Small intestine (tissue), 7 donors: ENCODE measurements around the gene METTL25B. TPM values are rescaled to one million over a fixed set of nuclear protein-coding genes. Genes with fewer than 3 reads are reported as not detected.
A peak's percentile ranks its signal among the peaks of the same experiment; 100 is the strongest.
"Not testable (repeated sequence)": the region's sequence is repeated elsewhere in the genome, so short reads cannot be mapped to it uniquely, and the experiment has no call there.

Experiments used
- DNase-seq, 2 donors: peaks; one replicate each; pipeline versions ENCODE4 v3.0.0 to v3.0.0-alpha.2; 2013
- FAIRE-seq: peaks from 2 replicates; lab custom pipeline; 2012; peaks lifted over from hg19 to GRCh38; lab: Jason Lieb, UNC
- H3K27ac ChIP-seq, 3 donors: one replicate each; pipeline ENCODE4 v1.5.1; 2013; ENCODE audit warnings: low read length in 2 of 3, mild to moderate bottlenecking in 2 of 3, control low read depth in 1 of 3, inconsistent platforms in 1 of 3, low read depth in 1 of 3, moderate library complexity in 1 of 3
- H3K27me3 ChIP-seq, 3 donors: one replicate each; pipeline ENCODE4 v1.6.1; 2013; ENCODE audit warnings: low read length in 3 of 3, inconsistent platforms in 1 of 3; ENCODE audit not compliant: control insufficient read depth in 3 of 3, insufficient read depth in 3 of 3
- H3K36me3 ChIP-seq, 3 donors: one replicate each; pipeline ENCODE4 v1.6.1; 2013; ENCODE audit warnings: low read length in 3 of 3, inconsistent platforms in 1 of 3, low read depth in 1 of 3, mild to moderate bottlenecking in 1 of 3, moderate library complexity in 1 of 3; ENCODE audit not compliant: control insufficient read depth in 3 of 3, insufficient read depth in 2 of 3
- H3K4me1 ChIP-seq, 3 donors: one replicate each; pipeline ENCODE4 v1.6.1; 2013; ENCODE audit warnings: low read length in 2 of 3, inconsistent platforms in 1 of 3, low read depth in 1 of 3, mild to moderate bottlenecking in 1 of 3, moderate library complexity in 1 of 3; ENCODE audit not compliant: control insufficient read depth in 3 of 3, insufficient read depth in 2 of 3
- H3K4me3 ChIP-seq, 3 donors: one replicate each; pipeline ENCODE4 v1.5.1; 2013; ENCODE audit warnings: low read length in 3 of 3, control low read depth in 1 of 3, inconsistent platforms in 1 of 3, low read depth in 1 of 3, mild to moderate bottlenecking in 1 of 3, moderate library complexity in 1 of 3
- H3K9me3 ChIP-seq, 2 donors: one replicate each; pipeline ENCODE4 v1.6.1; 2013; ENCODE audit warnings: low read depth in 1 of 2, low read length in 1 of 2; ENCODE audit not compliant: control insufficient read depth in 2 of 2, insufficient read depth in 1 of 2
- WGBS, 3 donors: extraction: QIAGEN DNeasy Blood & Tissue Kit; methylation state at CpG; one replicate each; pipeline ENCODE4 v1.1.7; 2013; 5-methylcytosine and 5-hydroxymethylcytosine counted together
- polyA plus RNA-seq, 4 donors: library from polyadenylated mRNA; stranded (reverse) in 3 of 4; unstranded in 1 of 4; fragments of 200-250 nt in 3 of 4; fragments of 120-200 nt in 1 of 4; gene quantifications; one replicate each; pipeline versions ENCODE4 v1.2.1 to v1.2.3, GENCODE V29; 2013
- donor health status: healthy with polysubstance abuse.
- donor health status: control.
- donor health status: control.
- donor health status: Bipolar disorder and iron deficiency.
- donor health status: healthy.

The METTL25B gene
- polyA plus RNA-seq, 4 donors = 27.8 to 79.8 (median 49.4) TPM

DNA sequence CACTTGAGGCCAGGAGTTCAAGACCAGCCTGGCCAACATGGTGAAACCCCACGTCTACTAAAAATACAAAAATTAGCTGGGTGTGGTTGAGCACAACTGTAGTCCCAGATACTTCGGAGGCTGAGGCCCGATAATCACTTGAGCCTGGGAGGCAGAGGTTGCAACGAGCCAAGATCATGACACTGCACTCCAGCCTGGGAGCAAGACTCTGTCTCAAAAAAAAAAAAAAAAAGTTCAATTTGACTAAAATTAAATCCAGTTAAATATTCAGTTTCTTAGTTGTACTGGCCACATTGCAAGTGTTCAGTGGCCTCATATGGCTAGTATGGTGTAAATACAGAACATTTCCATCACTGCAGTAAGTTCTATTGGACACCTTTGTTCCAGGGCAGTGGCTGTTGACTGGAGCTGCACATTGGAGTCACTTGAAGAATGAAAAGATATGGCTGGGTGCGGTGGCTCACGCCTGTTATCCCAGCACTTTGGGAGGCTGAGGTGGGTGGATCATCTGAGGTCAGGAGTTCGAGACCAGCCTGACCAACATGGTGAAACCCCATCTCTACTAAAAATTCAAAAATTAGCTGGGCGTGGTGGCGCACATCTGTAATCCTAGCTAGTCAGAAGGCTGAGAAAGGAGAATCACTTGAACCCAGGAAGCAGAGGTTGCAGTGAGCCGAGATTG lies 29.4 kb downstream of the METTL25B start:
- H3K9me3 ChIP-seq, H3K4me1 ChIP-seq, FAIRE-seq, H3K36me3 ChIP-seq, H3K4me3 ChIP-seq, H3K27me3 ChIP-seq, H3K27ac ChIP-seq, DNase-seq: not testable (repeated sequence)
- 84 to 91% (median 87%) methylated on average over 10 of the region's 10 CpGs for WGBS, 3 donors

- no peak overlapping the region for H3K4me3 ChIP-seq
- no peaks in the 10 kb centered on the region for H3K9me3 ChIP-seq
- FAIRE-seq = no peak
- 55 to 69% (median 68%) methylated on average over 6 of the region's 6 CpGs for WGBS, 3 donors
- no peak for DNase-seq
- H3K36me3 ChIP-seq = no peaks in the 10 kb centered on the region
- H3K4me1 ChIP-seq = no peaks in the 10 kb centered on the region
- H3K27ac ChIP-seq = no peak overlapping the region
- no peaks in the 10 kb centered on the region for H3K27me3 ChIP-seq
Observed at GRCh38 chr1:156760092-156760795, 32.0 kb downstream of the METTL25B start.

- H3K4me3 ChIP-seq = no peak overlapping the region
- H3K4me1 ChIP-seq = peaks cover 0 to 3% (median 0%) of the 10 kb centered on the region in 3 donors
- FAIRE-seq = no peak
- WGBS, 3 donors = 50 to 79% (median 59%) methylated on average over 4 of the region's 4 CpGs
- no peak for DNase-seq
- no peak overlapping the region for H3K27ac ChIP-seq
- H3K36me3 ChIP-seq = no peaks in the 10 kb centered on the region
- no peaks in the 10 kb centered on the region for H3K9me3 ChIP-seq
- no peaks in the 10 kb centered on the region for H3K27me3 ChIP-seq
Observed at GRCh38 chr1:156760796-156761104, 32.5 kb downstream of the METTL25B start.

GRCh38 chr1:156765136-156765535 lies 36.9 kb downstream of the METTL25B start:
- WGBS, 3 donors = 96 to 97% (median 96%) methylated on average over 14 to 15 of the region's 15 CpGs
- not testable (repeated sequence) for FAIRE-seq, H3K27me3 ChIP-seq, H3K4me3 ChIP-seq, H3K9me3 ChIP-seq, DNase-seq, H3K27ac ChIP-seq, H3K36me3 ChIP-seq
- peaks cover 3 to 14% (median 3%) of the 10 kb centered on the region in 3 donors for H3K4me1 ChIP-seq

GRCh38 chr1:156765666-156766065 lies 37.4 kb downstream of the METTL25B start:
- Histone ChIP-seq H3K9me3 (no peaks in the 10 kb centered on the region), H3K4me1 (peaks cover 3 to 15% (median 3%) of the 10 kb centered on the region in 3 donors), H3K27me3 (no peaks in the 10 kb centered on the region), H3K27ac (peak overlapping the region in 1 of 3 donors; percentile 92), H3K36me3 (peaks cover 0 to 4% (median 0%) of the 10 kb centered on the region in 3 donors), H3K4me3 (peak overlapping the region in 2 of 3 donors; percentile 69 to 74)
- FAIRE-seq (no peak), DNase-seq (peak in 1 of 2 donors; percentile 23)
- WGBS, 3 donors = 89 to 92% (median 90%) methylated on average over 5 of the region's 5 CpGs

- H3K4me1 ChIP-seq = peaks cover 3 to 15% (median 3%) of the 10 kb centered on the region in 3 donors
- FAIRE-seq = no peak
- H3K9me3 ChIP-seq = no peaks in the 10 kb centered on the region
- H3K4me3 ChIP-seq = peak overlapping the region; percentile 38 to 74 (median 69)
- 4 to 8% (median 6%) methylated on average over 14 of the region's 14 CpGs for WGBS, 3 donors
- peaks cover 0 to 12% (median 3%) of the 10 kb centered on the region in 3 donors for H3K36me3 ChIP-seq
- peak overlapping the region; percentile 65 to 97 (median 92) for H3K27ac ChIP-seq
- H3K27me3 ChIP-seq = no peaks in the 10 kb centered on the region
- DNase-seq = no peak
Observed at GRCh38 chr1:156766298-156767100, 38.2 kb downstream of the METTL25B start.

GRCh38 chr1:156767101-156767878 lies 39.0 kb downstream of the METTL25B start, which contains the start of gene PRCC:
Gene PRCC (plus strand): TSS chr1:156767535. CDS start chr1:156767772, 237 bp downstream.
- FAIRE-seq (no peak), DNase-seq (peak; percentile 99 to 100)
- Histone ChIP-seq H3K4me1 (peaks cover 3 to 15% (median 5%) of the 10 kb centered on the region in 3 donors), H3K27me3 (no peaks in the 10 kb centered on the region), H3K36me3 (peaks cover 0 to 14% (median 3%) of the 10 kb centered on the region in 3 donors), H3K9me3 (no peaks in the 10 kb centered on the region), H3K4me3 (peak within 1 kb of the TSS; percentile 72 to 91 (median 90)), H3K27ac (peak within 1 kb of the TSS; percentile 79 to 97 (median 92))
- WGBS, 3 donors = 0 to 1% (median 0%) methylated on average over 49 to 50 of the region's 50 CpGs
